HUES6 (cell line): ENCODE measurements around the gene CLCN6.

Experiments used
- H3K27ac ChIP-seq: 2 replicates; pipeline ENCODE4 v1.7.0; 2013; ENCODE audit warnings: low read depth, mild to moderate bottlenecking, low read length, inconsistent platforms
- H3K27me3 ChIP-seq: 2 replicates; pipeline ENCODE4 v1.6.1; 2013; ENCODE audit warnings: low read length; ENCODE audit not compliant: control insufficient read depth, insufficient read depth
- H3K36me3 ChIP-seq: 2 replicates; pipeline ENCODE4 v1.6.1; 2013; ENCODE audit warnings: low read length; ENCODE audit not compliant: control insufficient read depth, insufficient read depth
- H3K4me1 ChIP-seq: 2 replicates; pipeline ENCODE4 v1.6.1; 2013; ENCODE audit warnings: low read length; ENCODE audit not compliant: control insufficient read depth, insufficient read depth
- H3K4me3 ChIP-seq: 2 replicates; pipeline ENCODE4 v1.5.1; 2013; ENCODE audit warnings: low read depth, low read length
- H3K9ac ChIP-seq: one replicate; pipeline ENCODE4 v1.6.1; 2013; ENCODE audit warnings: mild to moderate bottlenecking, low read length
- H3K9me3 ChIP-seq: 2 replicates; pipeline ENCODE4 v1.6.1; 2013; ENCODE audit warnings: low read depth, low read length; ENCODE audit not compliant: control insufficient read depth, insufficient read depth

Gene CLCN6

DNA sequence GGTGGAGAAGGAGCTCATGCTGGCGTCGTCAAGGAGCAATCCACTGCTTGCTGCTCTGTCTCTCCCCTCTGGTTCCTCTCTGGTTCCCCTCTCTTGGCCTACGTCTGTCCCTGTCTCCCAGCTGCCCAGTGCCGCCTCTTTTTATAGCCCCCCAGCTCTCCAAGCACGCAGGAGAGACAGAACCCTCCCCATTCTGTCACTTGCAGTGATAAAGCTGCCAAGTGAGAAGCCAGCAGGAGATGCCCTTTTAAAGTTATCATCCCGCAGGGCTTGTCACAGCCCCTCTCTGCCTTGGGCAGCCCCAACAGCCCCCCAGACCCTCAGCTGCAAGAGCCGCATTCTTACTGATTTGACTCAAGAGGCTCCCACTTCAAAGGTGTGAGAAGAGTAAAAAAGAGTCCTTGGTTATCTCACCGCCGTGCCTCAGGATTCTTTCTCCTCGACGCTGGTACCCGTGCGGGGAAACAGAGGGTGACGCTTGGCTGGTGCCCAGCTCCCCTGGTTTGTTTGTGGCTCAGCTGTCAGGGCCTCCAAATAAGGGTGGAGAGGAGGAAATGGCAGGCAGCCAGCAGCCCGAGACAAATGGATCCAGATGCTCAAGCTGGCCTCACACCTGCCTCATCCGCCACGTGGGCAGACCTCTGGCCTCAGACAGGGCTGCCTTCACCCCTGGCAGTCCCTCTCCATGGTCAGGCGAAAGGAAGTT is 41.8 kb downstream of the CLCN6 start, which contains the start of gene NPPA:
Gene NPPA, minus strand, starts transcription at position 117 of the 706 bp plus-strand sequence. Its CDS starts 99 bp downstream, at position 18.
- H3K4me3 ChIP-seq, result no peak within 1 kb of the TSS
- peaks cover 36% of the 10 kb centered on the region for H3K36me3 ChIP-seq
- H3K27ac ChIP-seq, result no peak within 1 kb of the TSS
- H3K9ac ChIP-seq, result no peak within 1 kb of the TSS
- H3K4me1 ChIP-seq, result no peaks in the 10 kb centered on the region
- H3K9me3 ChIP-seq, result no peaks in the 10 kb centered on the region
- no peaks in the 10 kb centered on the region for H3K27me3 ChIP-seq

DNA sequence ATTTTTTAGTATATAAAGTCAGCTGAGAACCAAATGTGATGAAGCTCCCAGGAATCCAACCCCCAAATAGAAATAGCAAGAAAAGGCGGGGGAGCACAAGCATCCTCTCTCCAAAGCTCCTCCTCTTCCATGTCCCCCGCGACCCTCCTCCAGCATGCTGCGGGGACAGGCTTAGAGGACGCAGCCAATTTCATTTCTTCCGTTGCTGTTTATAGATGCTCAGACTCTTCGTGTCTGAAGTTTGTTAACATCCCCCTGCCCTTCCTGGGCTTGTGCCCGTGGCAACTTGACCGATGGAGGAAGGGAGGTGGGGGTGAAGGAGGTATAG is 42.3 kb downstream of the CLCN6 start:
- Histone ChIP-seq H3K36me3 (peaks cover 34% of the 10 kb centered on the region), H3K9ac (no peak overlapping the region), H3K4me3 (no peak overlapping the region), H3K4me1 (no peaks in the 10 kb centered on the region), H3K9me3 (no peaks in the 10 kb centered on the region), H3K27me3 (no peaks in the 10 kb centered on the region), H3K27ac (no peak overlapping the region)

DNA sequence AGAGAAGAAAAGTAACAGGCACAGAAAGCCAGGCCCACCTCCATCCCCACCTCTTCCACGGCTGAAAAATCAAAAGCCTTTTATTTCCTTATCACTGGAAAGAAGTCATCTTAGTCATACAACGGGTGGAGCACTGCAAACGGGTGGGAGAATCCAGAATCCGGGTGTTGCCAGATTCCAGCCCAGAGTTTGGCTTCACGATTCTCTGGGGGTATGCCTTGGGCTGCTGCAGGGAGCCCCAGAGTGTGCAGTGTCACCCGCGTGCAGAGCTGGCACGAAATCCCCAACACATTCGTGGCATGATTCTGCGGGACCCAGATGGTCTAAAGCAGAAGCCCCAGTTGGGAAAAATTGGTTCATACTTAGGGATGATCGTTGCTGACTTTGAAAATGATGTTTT is 44.2 kb downstream of the CLCN6 start:
- Histone ChIP-seq H3K27ac (no peak overlapping the region), H3K4me3 (no peak overlapping the region), H3K27me3 (no peaks in the 10 kb centered on the region), H3K36me3 (peaks cover 16% of the 10 kb centered on the region), H3K9me3 (no peaks in the 10 kb centered on the region), H3K4me1 (no peaks in the 10 kb centered on the region), H3K9ac (no peak overlapping the region)

DNA sequence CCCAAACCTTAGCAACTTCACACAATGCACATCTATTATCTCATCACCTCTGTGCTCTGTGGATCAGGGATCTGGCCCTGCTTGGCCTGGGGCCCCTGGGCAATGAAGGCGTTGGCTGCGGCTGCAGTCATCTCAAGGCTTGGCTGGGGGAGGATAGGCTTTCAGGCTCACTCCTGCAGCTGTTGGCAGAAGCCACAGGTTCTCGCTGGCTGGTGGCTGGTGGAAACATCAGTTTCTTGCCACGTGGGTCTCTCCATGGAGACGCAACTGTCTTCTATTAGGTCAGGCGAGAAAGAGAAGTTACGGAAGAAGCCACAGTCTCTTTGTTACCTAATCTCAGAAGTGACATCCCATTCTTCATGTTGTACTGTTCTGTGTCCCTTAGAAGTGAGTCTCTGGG is 45.2 kb downstream of the CLCN6 start:
- Histone ChIP-seq H3K4me1 (no peaks in the 10 kb centered on the region), H3K27me3 (no peaks in the 10 kb centered on the region; the same call in 1 of the 2 replicates), H3K36me3 (peaks cover 10% of the 10 kb centered on the region), H3K4me3 (no peak overlapping the region), H3K9me3 (no peaks in the 10 kb centered on the region), H3K27ac (no peak overlapping the region), H3K9ac (no peak overlapping the region)

DNA sequence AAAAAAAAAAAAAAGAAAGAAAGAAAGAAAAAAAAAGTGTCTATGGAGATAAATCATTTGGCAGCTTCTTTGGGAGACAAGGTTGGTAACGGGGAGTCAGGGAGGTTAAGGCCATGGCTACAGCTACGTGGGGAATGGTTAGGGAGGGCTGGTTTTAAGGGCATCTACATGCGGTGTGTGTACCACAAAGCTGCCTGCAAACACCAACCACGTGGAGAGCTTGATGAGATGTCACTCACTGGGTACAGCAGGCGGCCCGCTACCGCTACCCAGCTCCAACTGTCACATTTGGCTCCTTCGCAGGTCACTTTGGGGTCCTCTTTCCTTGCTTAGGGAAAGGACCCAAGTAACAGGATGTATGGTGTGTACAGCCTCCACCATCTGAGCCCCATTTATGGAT is 48.5 kb downstream of the CLCN6 start:
- peaks cover 6% of the 10 kb centered on the region; the same call in 1 of the 2 replicates for H3K4me1 ChIP-seq
- H3K4me3 ChIP-seq, result no peak overlapping the region
- H3K9ac ChIP-seq, result no peak overlapping the region
- no peaks in the 10 kb centered on the region for H3K36me3 ChIP-seq
- H3K9me3 ChIP-seq, result no peaks in the 10 kb centered on the region
- H3K27me3 ChIP-seq, result peaks cover 32% of the 10 kb centered on the region
- no peak overlapping the region for H3K27ac ChIP-seq

DNA sequence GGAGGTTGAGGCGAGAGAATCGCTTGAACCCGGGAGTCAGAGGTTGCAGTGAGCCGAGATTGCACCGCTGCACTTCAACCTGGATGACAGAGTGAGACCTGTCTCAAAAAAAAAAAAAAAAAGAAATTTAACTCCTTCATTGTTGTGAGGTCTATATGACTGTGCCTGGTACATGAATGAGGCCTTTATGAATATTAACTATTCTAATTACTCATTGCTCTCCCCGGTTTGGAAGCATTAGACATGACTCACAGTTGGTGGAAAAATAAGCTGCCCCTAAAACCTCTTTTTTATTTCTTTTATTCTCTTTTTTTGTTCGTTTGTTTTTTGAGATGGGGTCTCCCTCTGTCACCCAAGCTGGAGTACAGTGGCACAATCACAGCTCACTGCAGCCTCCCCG is 49.4 kb downstream of the CLCN6 start:
- Histone ChIP-seq H3K4me1 (peaks cover 6% of the 10 kb centered on the region; the same call in 1 of the 2 replicates), H3K27me3 (peaks cover 39% of the 10 kb centered on the region), H3K9me3 (no peaks in the 10 kb centered on the region)

DNA sequence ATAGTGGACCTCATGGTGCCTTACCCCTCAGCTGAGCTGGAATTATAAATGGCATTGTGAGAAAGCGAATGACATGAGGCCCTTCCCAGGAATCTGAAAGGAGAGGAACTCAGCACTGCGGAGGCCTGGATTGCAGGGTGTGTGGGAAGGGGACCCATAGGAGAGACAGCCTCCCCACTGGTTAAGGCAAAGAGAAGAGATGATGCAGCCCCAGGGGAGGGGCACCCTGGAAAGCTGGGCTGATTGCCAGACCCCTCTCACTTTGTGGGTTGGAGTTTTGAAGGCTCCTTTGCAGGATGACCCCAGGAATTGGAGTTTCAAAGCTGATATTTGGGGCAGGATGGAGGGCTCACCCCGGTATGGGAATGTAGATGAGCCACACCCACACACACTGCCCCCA is 50.7 kb downstream of the CLCN6 start:
- H3K36me3 ChIP-seq, result no peaks in the 10 kb centered on the region
- H3K4me1 ChIP-seq, result peaks cover 6% of the 10 kb centered on the region; the same call in 1 of the 2 replicates
- H3K27ac ChIP-seq, result no peak overlapping the region
- H3K4me3 ChIP-seq, result no peak overlapping the region
- peaks cover 52% of the 10 kb centered on the region for H3K27me3 ChIP-seq
- no peak overlapping the region for H3K9ac ChIP-seq
- no peaks in the 10 kb centered on the region for H3K9me3 ChIP-seq

More for the DNA sequence above, 49.4 kb downstream of the CLCN6 start:
- Histone ChIP-seq H3K27ac (no peak overlapping the region), H3K4me3 (no peak overlapping the region), H3K36me3 (no peaks in the 10 kb centered on the region), H3K9ac (no peak overlapping the region)

DNA sequence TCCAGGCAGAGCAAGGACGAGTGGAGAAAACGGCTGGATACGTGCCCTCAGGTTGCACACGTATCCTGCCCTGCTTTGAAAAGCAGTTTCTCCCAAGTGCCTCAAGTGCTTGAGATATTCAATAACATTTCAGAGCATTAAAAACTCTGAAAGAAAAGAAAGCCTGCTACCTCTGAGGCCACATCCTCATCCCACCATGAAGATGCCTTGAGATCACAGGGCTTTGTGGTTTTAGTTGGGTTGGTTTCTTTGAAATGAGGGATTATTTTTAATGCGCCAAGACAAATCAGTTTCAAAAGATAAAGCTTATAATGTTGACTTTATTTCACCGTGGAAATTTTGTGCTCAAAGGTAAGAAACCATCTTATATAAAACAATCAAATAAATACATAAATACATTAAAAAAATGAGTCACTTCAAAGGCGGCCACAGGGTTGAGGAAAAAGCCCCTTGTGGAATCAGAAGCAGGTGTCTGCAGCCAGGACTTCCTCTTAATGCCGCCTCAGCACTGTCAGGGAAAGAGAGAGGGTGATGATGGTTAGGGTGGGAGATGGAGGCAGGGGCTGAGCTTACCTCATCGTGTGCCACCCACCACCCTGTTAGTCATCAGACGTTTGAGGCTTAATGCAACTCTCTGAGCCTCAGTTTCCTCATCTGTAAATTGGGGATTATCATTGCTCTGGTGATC is 51.3 kb downstream of the CLCN6 start:
- H3K27me3 ChIP-seq, result peaks cover 56% of the 10 kb centered on the region
- no peak overlapping the region; the same call in 1 of the 2 replicates for H3K4me3 ChIP-seq
- H3K36me3 ChIP-seq, result no peaks in the 10 kb centered on the region
- H3K9me3 ChIP-seq, result no peaks in the 10 kb centered on the region
- no peak overlapping the region for H3K9ac ChIP-seq
- H3K27ac ChIP-seq, result no peak overlapping the region
- peaks cover 6% of the 10 kb centered on the region; the same call in 1 of the 2 replicates for H3K4me1 ChIP-seq

DNA sequence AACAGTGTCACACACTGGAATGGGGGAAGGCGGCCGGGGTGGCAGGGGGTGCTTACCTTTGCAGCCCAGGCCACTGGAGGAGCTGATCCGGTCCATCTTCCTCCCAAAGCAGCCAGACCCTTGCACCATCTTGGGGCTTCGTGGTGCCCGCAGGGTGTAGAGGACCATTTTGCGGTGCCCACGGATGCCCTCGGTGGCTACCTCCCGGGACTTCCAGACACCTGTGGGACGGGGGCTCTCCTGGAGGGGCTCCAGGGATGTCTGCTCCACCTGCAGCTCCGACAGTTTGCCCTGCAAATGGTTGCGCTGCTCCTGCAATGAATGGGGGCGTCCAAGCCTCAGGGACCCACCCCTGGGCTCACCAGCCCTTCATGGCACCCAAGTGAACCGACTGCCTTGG is 52.2 kb downstream of the CLCN6 start:
- Histone ChIP-seq H3K9ac (peak overlapping the region; percentile 67), H3K9me3 (no peaks in the 10 kb centered on the region), H3K4me3 (peak overlapping the region; percentile 59), H3K27me3 (peaks cover 61% of the 10 kb centered on the region), H3K36me3 (no peaks in the 10 kb centered on the region), H3K4me1 (peaks cover 6% of the 10 kb centered on the region; the same call in 1 of the 2 replicates), H3K27ac (no peak overlapping the region)

DNA sequence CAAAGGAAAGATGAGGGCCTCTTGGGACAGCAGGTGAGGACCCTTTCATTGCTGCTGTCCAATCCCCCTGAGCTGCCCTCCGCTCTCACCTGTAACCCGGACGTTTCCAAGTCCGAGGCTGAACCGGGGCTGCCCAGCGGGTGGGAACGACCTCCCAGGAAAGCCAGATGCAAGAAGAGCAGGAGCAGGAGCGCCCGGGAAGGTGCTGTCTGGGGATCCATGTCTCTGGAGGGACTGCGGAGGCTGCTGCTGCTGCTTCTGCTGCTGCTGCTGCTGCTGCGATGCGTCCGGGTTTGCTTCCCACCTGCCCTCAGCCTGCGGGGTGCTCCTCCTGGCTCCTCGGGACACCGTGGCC is 52.6 kb downstream of the CLCN6 start, which contains the start of gene NPPB:
Gene NPPB, minus strand, starts transcription at position 333 of the 355 bp plus-strand sequence. Its CDS starts 112 bp downstream, at position 221.
- Histone ChIP-seq H3K9me3 (no peaks in the 10 kb centered on the region), H3K4me1 (peaks cover 6% of the 10 kb centered on the region; the same call in 1 of the 2 replicates), H3K9ac (peak within 1 kb of the TSS; percentile 67), H3K4me3 (peak within 1 kb of the TSS; percentile 59), H3K27me3 (peaks cover 61% of the 10 kb centered on the region), H3K27ac (no peak within 1 kb of the TSS), H3K36me3 (no peaks in the 10 kb centered on the region)
